ENCODE results near the gene ARHGEF28. TPM values are rescaled to one million over a fixed set of nuclear protein-coding genes. Genes with fewer than 3 reads are reported as not detected.

The ARHGEF28 gene
- total and polyA plus RNA-seq, 2 of the 13 experiments (the other 11 are each of a cell fraction or from before 2014, with no cell fraction given): 17.4 to 34.1 TPM

GRCh38 chr5:73901043-73901442, 275.0 kb downstream of the ARHGEF28 start (continued):
- TF ChIP-seq ZNF646 (CRISPR knock-in tag; IDR thresholded peaks at IDR 0.05): no peak

- Histone ChIP-seq H3K9ac (ENCODE audit: insufficient read depth, low read depth, low read length) (no peak overlapping the region), H3K9me3 (ENCODE audit: low read length) (no peaks in the 10 kb centered on the region), H2AFZ (ENCODE audit: low read length) (no peak overlapping the region), H3K27ac (ENCODE audit: extremely low read length, insufficient read depth, low read length) (no peak overlapping the region), H4K20me1 (ENCODE audit: insufficient read depth, low read length) (no peaks in the 10 kb centered on the region), H3K27me3 (ENCODE audit: control insufficient read depth in 1 of 2, insufficient read depth in 2 of 2, low read length in 2 of 2) (no peaks in the 10 kb centered on the region), H3K36me3 (replicated peaks in 1 of 2; ENCODE audit: control insufficient read depth in 1 of 2, insufficient read depth in 2 of 2, low read length in 2 of 2) (peaks cover 21 to 57% of the 10 kb centered on the region in 2 experiments; a peak in 4 of 5 replicates), H3K4me2 (ENCODE audit: low read depth, low read length) (no peak overlapping the region), H3K4me1 (ENCODE audit: insufficient read depth, low read length) (no peaks in the 10 kb centered on the region), H3K79me2 (ENCODE audit: insufficient read depth, low read length) (no peaks in the 10 kb centered on the region), H3K4me3 (replicated peaks in 1 of 3; ENCODE audit: insufficient read depth in 1 of 3, low read depth in 2 of 3, low read length in 3 of 3) (no peak overlapping the region)
- BruUV-seq (replicated peaks): no TSS peak
- in situ Hi-C loops (cut with HindIII; ENCODE audit: extremely low pct_ligation_motif_present, low pct_unique_long_range_greater_than_20kb) (loop anchor here (5.0 kb wide), 1 partner anchor 746 kb away; no protein-coding TSS in a partner anchor), intact Hi-C loops (cut with micrococcal nuclease; ENCODE audit: unreplicated experiment) (loop anchor here (5.0 kb wide), 1 partner anchor 1016 kb away; no protein-coding TSS in a partner anchor)
- FAIRE-seq (no peak), DNase-seq (ENCODE audit: low spot score) (no peak), ATAC-seq (peak; percentile 39; the same call in 2 of the 3 replicates)
- ChIA-PET POLR2A (interaction anchor here (1.3 kb wide), 1 partner anchor 739 kb away, joined by 3 read pairs; the partner anchor contains the start of gene ENC1), CTCF (ENCODE audit: low intra/inter-chr PET ratio, low total read pairs) (interaction anchor here (2.7 kb wide), 1 partner anchor 748 kb away, joined by 25 read pairs; no protein-coding TSS in a partner anchor)
- TF ChIP-seq ZNF138 (CRISPR knock-in tag; IDR thresholded peaks at IDR 0.05; ENCODE audit: low read depth): no peak
- no peak for TF ChIP-seq LRRFIP1 (CRISPR knock-in tag; conservative IDR thresholded peaks at IDR 0.05)
- TF ChIP-seq ZBTB38 (CRISPR knock-in tag; IDR thresholded peaks at IDR 0.05): no peak
- WGBS (ENCODE audit: low lambda C conversion rate): 68% methylated on average over 4 of the region's 4 CpGs
Measured at GRCh38 chr5:73901455-73901854, 275.5 kb downstream of the ARHGEF28 start.
